Sigmoid colon (tissue), 7 donors: ENCODE data around the gene TXNL4B. TPM values are rescaled to one million over a fixed set of nuclear protein-coding genes. Genes with fewer than 3 reads are reported as not detected.

Source experiments
- DNase-seq: peaks from one replicate; pipeline ENCODE4 v3.0.0-alpha.2; 2019
- H3K27ac ChIP-seq, 4 donors: fragments of 200-600 bp; sonication (generic); one replicate each; pipeline ENCODE4 v1.5.1; 2016 to 2019; ENCODE audit warnings: mild to moderate bottlenecking in 1 of 4
- H3K27me3 ChIP-seq, 3 donors: fragments of 200-600 bp; sonication (generic); one replicate each; pipeline ENCODE4 v1.5.1; 2019; ENCODE audit warnings: mild to moderate bottlenecking in 1 of 3
- H3K36me3 ChIP-seq, 4 donors: fragments of 200-600 bp; sonication (generic); one replicate each; pipeline ENCODE4 v1.5.1; 2016 to 2019
- H3K4me1 ChIP-seq, 4 donors: fragments of 200-600 bp; sonication (generic); one replicate each; pipeline ENCODE4 v1.5.1; 2017 to 2019
- H3K4me3 ChIP-seq, 4 donors: fragments of 200-600 bp; sonication (generic); one replicate each; pipeline ENCODE4 v1.5.1; 2017 to 2019; ENCODE audit warnings: mild to moderate bottlenecking in 2 of 4, moderate library complexity in 1 of 4
- H3K9me3 ChIP-seq, 4 donors: fragments of 200-600 bp in 3 of 4; sonication (generic) in 3 of 4; one replicate each; pipeline versions ENCODE4 v1.5.1 to v1.6.1; 2013 to 2019
- CTCF ChIP-seq, 4 experiments: fragments of 450-650 bp in 3 of 4; fragments of 200-600 bp in 1 of 4; IDR thresholded peaks; one replicate each; pipeline ENCODE4 v1.5.1; 2016 to 2019; ENCODE audit warnings: antibody characterized with exemption in 4 of 4, mild to moderate bottlenecking in 3 of 4, moderate library complexity in 2 of 4
- EP300 ChIP-seq, 4 donors: sonication (generic); formaldehyde crosslinking; IDR thresholded peaks; one replicate each; pipeline ENCODE4 v1.6.1; 2017; ENCODE audit warnings: antibody characterized with exemption in 4 of 4
- POLR2A ChIP-seq, 2 donors: fragments of 450-650 bp; IDR thresholded peaks; one replicate each; pipeline ENCODE4 v1.6.1; 2016; ENCODE audit warnings: antibody characterized with exemption in 2 of 2, mild to moderate bottlenecking in 2 of 2, moderate library complexity in 2 of 2
- POLR2AphosphoS5 ChIP-seq, 4 donors: sonication (generic); formaldehyde crosslinking; IDR thresholded peaks; one replicate each; pipeline ENCODE4 v1.6.1; 2017; ENCODE audit warnings: antibody characterized with exemption in 4 of 4
- WGBS, 2 donors: extraction: QIAGEN DNeasy Blood & Tissue Kit; methylation state at CpG; one replicate each; pipeline ENCODE4 v1.1.7; 2013; 5-methylcytosine and 5-hydroxymethylcytosine counted together
- intact Hi-C: fragments of 100-400 bp; cut with DNase I; formaldehyde crosslinking; loops from one replicate; pipeline ENCODE4 v1.15.1; 2023
- polyA plus RNA-seq, 3 donors: library from polyadenylated mRNA; stranded (reverse); fragments of 200-250 nt; gene quantifications; one replicate each; pipeline ENCODE4 v1.2.3, GENCODE V29; 2013
- total RNA-seq, 4 donors: library from RNA; depleted of rRNA; stranded (reverse); fragments of >200 nt; gene quantifications; one replicate each; pipeline ENCODE4 v1.1.0, GENCODE V29; 2016
- donor health status: healthy with polysubstance abuse.
- donor health status: Bipolar disorder and iron deficiency.
- donor health status: healthy.

Gene TXNL4B
- total and polyA plus RNA-seq, 7 donors = 6.0 to 11.8 (median 8.2) TPM

- H3K9me3 ChIP-seq = no peaks in the 10 kb centered on the region
- TF ChIP-seq POLR2AphosphoS5 (IDR thresholded peaks at IDR 0.05) (no peak), CTCF (IDR thresholded peaks at IDR 0.05) (no peak), POLR2A (IDR thresholded peaks at IDR 0.05) (no peak), EP300 (IDR thresholded peaks at IDR 0.05) (no peak)
- intact Hi-C loops = no loop called here
- no peaks in the 10 kb centered on the region for H3K27me3 ChIP-seq
- no peak overlapping the region for H3K27ac ChIP-seq
- WGBS, 2 donors = 86 to 92% methylated on average over 4 of the region's 4 CpGs
- DNase-seq = no peak
- H3K36me3 ChIP-seq = no peaks in the 10 kb centered on the region
- no peaks in the 10 kb centered on the region for H3K4me1 ChIP-seq
- H3K4me3 ChIP-seq = no peak overlapping the region
Observed at GRCh38 chr16:72050769-72051464, 42.5 kb downstream of the TXNL4B start.

GRCh38 chr16:72049110-72049509 lies 44.3 kb downstream of the TXNL4B start:
- Histone ChIP-seq H3K4me3 (no peak overlapping the region), H3K36me3 (peaks cover 0 to under 1% (median 0%) of the 10 kb centered on the region in 4 donors), H3K4me1 (no peaks in the 10 kb centered on the region), H3K9me3 (no peaks in the 10 kb centered on the region), H3K27ac (no peak overlapping the region), H3K27me3 (no peaks in the 10 kb centered on the region)
- no peak for DNase-seq
- no peak for TF ChIP-seq CTCF (IDR thresholded peaks at IDR 0.05)
- no peak for TF ChIP-seq POLR2AphosphoS5 (IDR thresholded peaks at IDR 0.05)
- TF ChIP-seq EP300 (IDR thresholded peaks at IDR 0.05) = no peak
- no peak for TF ChIP-seq POLR2A (IDR thresholded peaks at IDR 0.05)
- intact Hi-C loops = no loop called here

- 70 to 87% methylated on average over 2 of the region's 2 CpGs for WGBS, 2 donors
Observed at GRCh38 chr16:72044825-72045359, 48.5 kb downstream of the TXNL4B start.

GRCh38 chr16:72044296-72044695 lies 49.1 kb downstream of the TXNL4B start:
- H3K4me3 ChIP-seq = no peak overlapping the region
- H3K27me3 ChIP-seq = no peaks in the 10 kb centered on the region
- TF ChIP-seq CTCF (IDR thresholded peaks at IDR 0.05) (no peak), EP300 (IDR thresholded peaks at IDR 0.05) (no peak), POLR2A (IDR thresholded peaks at IDR 0.05) (no peak), POLR2AphosphoS5 (IDR thresholded peaks at IDR 0.05) (no peak)
- intact Hi-C loops = no loop called here
- 78 to 86% methylated on average over 6 of the region's 6 CpGs for WGBS, 2 donors
- no peak for DNase-seq
- no peak overlapping the region for H3K27ac ChIP-seq
- peaks cover 0 to 28% (median 5%) of the 10 kb centered on the region in 4 donors for H3K36me3 ChIP-seq
- no peaks in the 10 kb centered on the region for H3K4me1 ChIP-seq
- no peaks in the 10 kb centered on the region for H3K9me3 ChIP-seq

More at GRCh38 chr16:72044825-72045359, 48.5 kb downstream of the TXNL4B start:
- no peak for DNase-seq
- H3K4me1 ChIP-seq = no peaks in the 10 kb centered on the region
- H3K27ac ChIP-seq = no peak overlapping the region
- intact Hi-C loops = no loop called here
- no peak for TF ChIP-seq POLR2A (IDR thresholded peaks at IDR 0.05)
- TF ChIP-seq EP300 (IDR thresholded peaks at IDR 0.05) = no peak
- TF ChIP-seq CTCF (IDR thresholded peaks at IDR 0.05) = no peak
- no peak for TF ChIP-seq POLR2AphosphoS5 (IDR thresholded peaks at IDR 0.05)
- H3K9me3 ChIP-seq = no peaks in the 10 kb centered on the region
- no peak overlapping the region for H3K4me3 ChIP-seq
- H3K27me3 ChIP-seq = no peaks in the 10 kb centered on the region
- H3K36me3 ChIP-seq = peaks cover 0 to 28% (median 5%) of the 10 kb centered on the region in 4 donors
